ENCODE results near the gene FFAR1.
"Not testable (repeated sequence)": the region's sequence is repeated elsewhere in the genome, so short reads cannot be mapped to it uniquely, and the experiment has no call there.

Gene FFAR1

GRCh38 chr19:35363001-35363590 is 15.4 kb downstream of the FFAR1 start:
- no peak for DNase-seq

GRCh38 chr19:35363711-35364425 is 16.2 kb downstream of the FFAR1 start:
- no peak for DNase-seq

DNA sequence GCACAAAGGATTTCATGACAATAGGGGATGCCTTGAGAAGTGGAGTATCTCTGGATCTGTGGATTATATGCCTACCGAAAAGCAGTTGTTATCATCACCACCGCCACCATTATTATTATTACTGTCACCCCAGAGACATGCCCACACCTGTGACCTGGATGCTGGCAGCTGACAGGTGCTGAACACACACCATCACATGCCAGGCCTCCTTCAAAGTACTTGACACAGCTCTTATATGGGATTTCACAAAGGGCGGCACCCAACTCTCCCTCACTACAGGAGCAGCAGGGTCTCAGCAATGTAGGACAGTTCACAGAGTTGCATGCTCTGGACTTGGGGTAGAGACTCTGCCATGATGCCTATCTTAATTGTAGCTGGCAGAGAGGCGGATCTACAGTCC is 17.6 kb downstream of the FFAR1 start:
- no peak for DNase-seq

DNA sequence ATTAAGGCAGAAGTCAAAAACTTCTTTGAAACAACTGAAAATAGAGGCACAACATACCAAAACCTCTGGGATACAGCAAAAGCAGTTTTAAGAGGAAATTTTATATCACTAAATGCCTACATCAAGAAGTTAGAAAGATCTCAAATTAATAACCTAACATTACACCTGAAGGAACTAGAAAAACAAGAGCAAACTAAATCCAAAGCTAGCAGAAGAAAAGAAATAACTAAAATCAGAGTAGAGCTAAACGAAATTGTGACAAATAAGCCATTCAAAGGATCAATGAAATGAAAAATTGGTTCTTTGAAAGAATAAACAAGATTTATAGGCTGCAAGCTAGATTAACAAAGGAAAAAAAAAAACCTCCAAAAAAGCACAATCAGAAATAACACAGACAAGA is 20.7 kb downstream of the FFAR1 start:
- DNase-seq: no peak

GRCh38 chr19:35369522-35369921 is 21.8 kb downstream of the FFAR1 start:
- no peak for DNase-seq

- no peak for DNase-seq
Measured at GRCh38 chr19:35370722-35371121, 23.0 kb downstream of the FFAR1 start, which contains the start of gene GPR42. GPR42 (plus strand) TSS chr19:35371068; CDS start chr19:35371360, 292 bp downstream.

GRCh38 chr19:35373492-35373891 is 25.8 kb downstream of the FFAR1 start:
- no peak for DNase-seq

GRCh38 chr19:35374031-35374430 is 26.3 kb downstream of the FFAR1 start:
- not testable (repeated sequence) for DNase-seq

DNA sequence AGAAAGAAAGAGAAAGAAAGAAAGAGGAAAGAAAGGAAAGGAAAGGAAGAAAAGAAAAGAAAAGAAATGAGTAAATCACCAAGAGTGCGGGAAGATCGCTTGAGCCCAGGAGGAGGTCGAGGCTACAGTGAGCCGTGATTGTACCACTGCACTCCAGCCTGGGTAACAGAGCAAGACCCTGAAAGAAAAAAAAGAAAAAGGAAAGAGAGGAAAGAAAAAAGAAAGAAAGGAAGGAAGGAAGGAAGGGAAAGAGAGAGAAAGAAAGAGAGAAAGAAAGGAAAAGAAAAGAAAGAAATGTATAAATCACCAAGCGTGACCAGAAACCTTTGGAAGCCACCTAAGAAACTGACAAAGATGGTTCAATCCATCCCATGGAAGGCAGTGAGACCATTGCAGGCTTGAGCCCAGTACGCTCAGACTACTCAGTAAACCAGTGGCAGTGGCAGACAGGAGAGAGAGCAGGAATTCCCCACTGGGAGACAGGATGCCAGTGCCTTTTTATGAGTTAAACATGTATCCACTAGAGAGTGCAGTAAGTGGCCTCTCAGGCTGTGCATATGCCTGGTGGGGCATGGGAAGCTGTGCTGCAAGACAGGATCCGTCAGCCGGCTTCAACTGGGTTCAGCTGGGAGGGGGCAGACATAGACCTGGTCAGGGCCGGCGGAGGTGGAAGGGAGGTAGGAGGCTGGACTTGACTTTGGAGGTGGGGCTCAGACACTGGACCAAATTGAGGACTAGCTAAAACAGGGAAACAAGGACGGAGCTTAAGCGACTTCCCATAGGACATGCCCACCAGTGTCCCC is 28.0 kb downstream of the FFAR1 start:
- DNase-seq: no peak

DNA sequence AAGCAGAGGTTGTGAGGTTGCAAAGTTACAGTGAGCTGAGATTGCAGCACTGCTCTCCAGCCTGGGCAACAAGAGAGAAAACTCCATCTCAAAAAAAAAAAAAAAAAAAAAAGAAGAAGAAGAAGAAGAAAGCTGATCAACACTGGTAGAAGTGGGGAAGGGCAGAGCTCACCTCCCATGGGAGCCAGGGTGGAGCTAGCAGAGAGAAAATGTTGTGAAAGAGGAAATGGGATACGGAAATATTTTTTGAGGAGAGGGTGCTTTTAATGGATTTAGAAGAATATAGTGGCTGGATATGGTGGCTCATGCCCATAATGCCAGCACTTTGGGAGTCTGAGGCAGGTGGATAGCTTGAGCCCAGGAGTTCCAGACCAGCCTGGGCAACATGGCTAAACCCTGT is 30.0 kb downstream of the FFAR1 start:
- no peak for DNase-seq

GRCh38 chr19:35378356-35378755 is 30.7 kb downstream of the FFAR1 start:
- DNase-seq: no peak

DNA sequence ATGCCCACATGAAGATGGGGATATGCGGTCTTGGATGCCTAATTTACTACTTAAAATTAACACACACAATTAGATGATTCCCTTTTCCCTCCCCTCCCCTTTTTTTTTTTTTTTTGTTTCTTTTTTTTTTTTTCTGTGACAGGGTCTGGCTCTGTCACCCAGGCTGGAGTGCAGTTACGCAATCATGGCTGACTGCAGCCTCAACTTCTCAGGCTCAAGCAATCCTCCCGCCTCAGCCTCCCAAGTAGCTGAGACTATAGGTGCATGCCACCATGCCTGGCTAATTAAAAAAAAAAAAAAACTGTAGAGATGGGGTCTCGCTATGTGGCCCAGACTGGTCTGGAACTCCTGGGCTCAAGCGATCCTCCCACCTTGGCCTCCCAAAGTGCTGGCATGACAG is 31.8 kb downstream of the FFAR1 start:
- DNase-seq: not testable (repeated sequence)

GRCh38 chr19:35379992-35380391 is 32.3 kb downstream of the FFAR1 start:
- no peak for DNase-seq

DNA sequence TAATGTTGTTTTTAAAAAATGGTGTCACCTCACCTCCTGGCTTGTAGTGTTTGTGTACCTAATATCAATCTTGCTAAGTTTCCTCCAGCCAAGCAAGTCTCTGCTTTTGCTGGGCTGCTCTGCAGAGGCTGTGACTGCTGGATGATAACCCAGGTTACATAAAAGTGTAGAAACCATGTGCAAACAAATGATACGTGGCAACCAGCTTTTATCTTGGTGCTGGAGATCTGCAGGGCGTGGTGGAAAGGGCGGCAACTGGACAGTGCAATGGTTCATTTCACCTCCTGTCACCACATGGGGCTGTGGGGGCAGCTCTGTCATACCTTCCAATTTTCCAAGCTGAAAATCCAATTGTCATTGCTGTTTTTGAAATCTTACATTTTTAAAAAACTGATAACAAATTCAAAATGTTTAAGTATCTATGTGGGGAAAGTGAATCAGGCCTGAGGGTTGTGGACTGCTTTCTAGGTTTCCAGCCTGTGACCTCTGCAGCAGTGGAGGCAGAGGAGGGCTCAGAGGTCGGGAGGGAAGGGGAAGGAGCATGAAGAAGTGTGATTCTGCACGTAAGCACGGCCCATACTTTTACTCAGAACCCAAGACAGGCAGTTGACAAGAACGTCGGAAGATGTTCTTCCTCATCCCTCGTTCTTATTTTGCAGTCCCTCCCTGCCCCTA is 32.9 kb downstream of the FFAR1 start:
- DNase-seq: no peak

DNA sequence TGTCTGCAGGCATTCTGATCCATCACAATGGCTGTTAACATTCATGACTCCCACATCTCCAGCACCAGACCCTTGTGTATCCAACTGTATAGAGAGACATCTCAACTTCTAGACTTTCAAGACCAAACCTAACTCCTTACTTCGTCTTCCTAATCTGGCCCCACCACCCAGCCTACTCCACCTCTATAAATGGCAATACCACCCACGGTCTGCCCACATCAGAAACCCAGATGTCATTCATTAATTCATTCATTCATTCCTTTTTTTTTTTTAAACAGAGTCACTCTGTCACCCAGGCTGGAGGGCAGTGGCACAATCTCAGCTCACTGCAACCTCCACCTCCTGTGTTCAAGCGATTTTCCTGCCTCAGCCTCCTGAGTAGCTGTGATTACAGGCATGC is 33.6 kb downstream of the FFAR1 start:
- DNase-seq: no peak

- no peak for DNase-seq
Measured at GRCh38 chr19:35381926-35382325, 34.2 kb downstream of the FFAR1 start.

GRCh38 chr19:35383536-35383935 is 35.8 kb downstream of the FFAR1 start:
- no peak for DNase-seq

GRCh38 chr19:35388277-35389054 is 40.8 kb downstream of the FFAR1 start:
- DNase-seq: no peak

DNA sequence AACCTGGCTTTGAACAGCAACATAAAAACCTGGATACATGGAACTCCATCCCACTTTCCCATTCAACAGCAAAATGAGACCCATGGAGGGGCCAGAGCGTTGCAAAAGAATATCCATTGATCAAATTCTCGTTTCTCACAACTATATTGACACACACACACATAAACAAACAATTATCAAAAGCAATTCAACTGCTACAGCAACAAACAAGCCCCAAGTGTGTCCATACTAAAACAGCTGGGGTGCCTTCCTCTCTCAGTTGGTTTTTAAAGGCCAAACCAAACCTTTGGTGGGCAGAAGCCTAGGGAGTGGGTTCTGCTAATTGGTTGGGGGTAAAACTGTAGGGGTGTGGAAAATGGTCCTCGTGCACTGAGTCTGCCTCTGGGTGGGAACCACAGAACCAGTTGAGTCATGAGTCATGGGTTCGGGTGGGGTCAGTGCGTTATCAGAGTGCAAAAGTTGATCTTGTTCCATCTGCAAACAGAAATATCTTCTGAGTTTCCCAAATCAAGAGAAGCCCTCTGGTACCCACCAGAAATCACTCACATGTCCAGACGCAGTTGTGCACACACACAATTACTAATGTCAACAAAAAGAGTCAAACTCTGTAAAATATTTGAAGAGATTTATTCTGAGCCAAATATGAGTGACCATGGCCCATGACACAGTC is 41.6 kb downstream of the FFAR1 start:
- DNase-seq: no peak

DNA sequence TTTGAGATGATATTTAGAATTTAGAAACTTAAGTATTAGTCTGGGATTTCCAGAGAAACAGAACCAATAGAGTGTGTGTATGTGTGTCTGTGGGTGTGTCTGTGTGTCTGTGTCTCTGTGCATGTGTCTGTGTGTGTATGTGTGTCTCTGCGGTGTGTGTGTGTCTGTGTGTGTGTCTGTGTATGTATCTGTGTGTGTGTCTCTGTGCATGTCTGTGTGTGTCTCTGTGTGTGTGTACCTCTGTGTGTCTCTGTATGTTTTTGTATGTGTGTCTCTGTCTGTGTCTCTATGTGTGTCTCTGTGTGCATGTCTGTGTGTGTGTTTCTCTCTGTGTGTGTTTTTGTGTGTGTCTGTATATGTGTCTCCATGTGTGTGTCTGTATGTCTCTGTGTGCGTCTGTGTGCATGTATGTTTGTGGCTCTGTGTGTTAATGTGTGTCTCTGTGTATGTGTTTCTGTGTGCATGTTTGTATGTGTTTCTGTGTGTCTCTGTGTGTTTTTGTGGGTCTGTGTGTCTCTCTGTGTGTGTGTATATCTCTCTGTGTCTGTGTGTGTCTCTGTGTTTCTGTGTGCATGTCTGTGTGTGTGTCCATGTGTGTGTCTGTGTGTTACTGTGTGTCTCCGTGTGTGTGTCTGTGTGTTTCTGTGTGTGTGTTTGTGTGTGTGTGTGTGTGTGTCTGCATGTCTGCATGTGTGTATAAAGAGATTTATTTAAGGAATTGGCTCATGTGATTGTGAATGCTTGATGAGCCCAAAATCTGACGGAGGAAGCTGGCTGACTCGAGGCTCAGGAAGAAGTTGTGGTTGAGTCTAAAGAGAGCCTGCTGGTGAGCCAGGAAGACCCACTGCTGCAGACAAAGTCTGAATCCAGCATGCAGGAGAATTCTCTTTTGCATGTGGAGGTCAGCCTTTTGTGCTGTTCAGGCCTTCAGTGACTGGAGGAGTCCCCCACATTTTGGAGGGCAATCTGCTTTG is 45.3 kb downstream of the FFAR1 start:
- no peak for DNase-seq
